Measurements from ENCODE around the gene SYNE4. TPM values are rescaled to one million over a fixed set of nuclear protein-coding genes. Genes with fewer than 3 reads are reported as not detected.

Gene SYNE4
- total and polyA plus RNA-seq, 10 donors: 0.54 to 1.6 (median 0.89) TPM; not detected in 1

- Histone ChIP-seq H3K4me1 (peaks cover 0 to 14% (median 6%) of the 10 kb centered on the region in 6 donors), H3K9me3 (no peaks in the 10 kb centered on the region), H3K36me3 (peaks cover 0 to 51% (median 3%) of the 10 kb centered on the region in 6 donors), H3K27ac (peak overlapping the region in 1 of 8 donors; percentile 17), H3K27me3 (replicated peaks in 1 of 7) (peaks cover 0 to 16% (median 8%) of the 10 kb centered on the region in 7 donors), H3K4me3 (no peak overlapping the region)
- WGBS, 5 donors: 77 to 89% (median 88%) methylated on average over 8 of the region's 8 CpGs
- TF ChIP-seq, protein P1, sequence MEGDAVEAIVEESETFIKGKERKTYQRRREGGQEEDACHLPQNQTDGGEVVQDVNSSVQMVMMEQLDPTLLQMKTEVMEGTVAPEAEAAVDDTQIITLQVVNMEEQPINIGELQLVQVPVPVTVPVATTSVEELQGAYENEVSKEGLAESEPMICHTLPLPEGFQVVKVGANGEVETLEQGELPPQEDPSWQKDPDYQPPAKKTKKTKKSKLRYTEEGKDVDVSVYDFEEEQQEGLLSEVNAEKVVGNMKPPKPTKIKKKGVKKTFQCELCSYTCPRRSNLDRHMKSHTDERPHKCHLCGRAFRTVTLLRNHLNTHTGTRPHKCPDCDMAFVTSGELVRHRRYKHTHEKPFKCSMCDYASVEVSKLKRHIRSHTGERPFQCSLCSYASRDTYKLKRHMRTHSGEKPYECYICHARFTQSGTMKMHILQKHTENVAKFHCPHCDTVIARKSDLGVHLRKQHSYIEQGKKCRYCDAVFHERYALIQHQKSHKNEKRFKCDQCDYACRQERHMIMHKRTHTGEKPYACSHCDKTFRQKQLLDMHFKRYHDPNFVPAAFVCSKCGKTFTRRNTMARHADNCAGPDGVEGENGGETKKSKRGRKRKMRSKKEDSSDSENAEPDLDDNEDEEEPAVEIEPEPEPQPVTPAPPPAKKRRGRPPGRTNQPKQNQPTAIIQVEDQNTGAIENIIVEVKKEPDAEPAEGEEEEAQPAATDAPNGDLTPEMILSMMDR (IDR thresholded peaks at IDR 0.05 in 8 of 11, conservative IDR thresholded peaks at IDR 0.05 in 3 of 11): no peak
- TF ChIP-seq POLR2AphosphoS5 (IDR thresholded peaks at IDR 0.05) (no peak), POLR2A (IDR thresholded peaks at IDR 0.05) (no peak)
- intact Hi-C loops (cut with DNase I; ENCODE audit: low total_unique reads): no loop called here
- no peak for DNase-seq
Observed at GRCh38 chr19:36030264-36031148, 21.9 kb upstream of the SYNE4 start.

GRCh38 chr19:36028313-36029041, 19.9 kb upstream of the SYNE4 start:
- no peaks in the 10 kb centered on the region for H3K9me3 ChIP-seq
- no peak for TF ChIP-seq POLR2AphosphoS5 (IDR thresholded peaks at IDR 0.05)
- TF ChIP-seq, protein P1 (IDR thresholded peaks at IDR 0.05 in 8 of 11, conservative IDR thresholded peaks at IDR 0.05 in 3 of 11): no peak
- no peak for TF ChIP-seq POLR2A (IDR thresholded peaks at IDR 0.05)
- H3K36me3 ChIP-seq: peaks cover 0 to 50% (median 12%) of the 10 kb centered on the region in 6 donors
- H3K27me3 ChIP-seq (replicated peaks in 1 of 7): peaks cover 0 to 16% (median 8%) of the 10 kb centered on the region in 7 donors
- no peak overlapping the region for H3K4me3 ChIP-seq
- no peak overlapping the region for H3K27ac ChIP-seq
- no peak for DNase-seq
- 78 to 89% (median 85%) methylated on average over 10 of the region's 10 CpGs for whole genome bisulfite sequencing, 5 donors
- H3K4me1 ChIP-seq: peaks cover 0 to 14% (median 6%) of the 10 kb centered on the region in 6 donors
- intact Hi-C loops (cut with DNase I; ENCODE audit: low total_unique reads): no loop called here

DNA sequence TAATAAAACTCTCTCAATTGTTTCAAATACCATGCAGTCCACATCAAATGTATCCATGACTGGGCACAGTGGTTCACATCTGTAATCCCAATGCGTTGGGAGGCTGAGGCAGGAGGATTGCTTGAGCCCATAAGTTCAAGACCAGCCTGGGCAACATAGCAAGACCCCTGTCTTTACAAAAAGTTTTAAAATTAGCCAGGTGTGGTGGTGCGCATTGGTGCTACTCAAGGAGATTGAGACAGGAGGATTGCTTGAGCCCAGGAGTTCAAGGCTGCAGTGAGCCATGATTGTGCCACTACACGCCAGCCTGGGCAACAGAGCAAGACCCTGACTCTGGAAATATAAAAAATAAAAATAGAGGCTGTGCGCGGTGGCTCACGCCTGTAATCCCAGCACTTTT, 19.1 kb upstream of the SYNE4 start:
- Histone ChIP-seq H3K9me3 (no peaks in the 10 kb centered on the region), H3K4me3 (no peak overlapping the region), H3K4me1 (peaks cover 0 to 7% (median 3%) of the 10 kb centered on the region in 6 donors), H3K27me3 (replicated peaks in 1 of 7) (peaks cover 0 to 11% (median 8%) of the 10 kb centered on the region in 7 donors), H3K27ac (no peak overlapping the region), H3K36me3 (peaks cover 0 to 58% (median 18%) of the 10 kb centered on the region in 6 donors)
- intact Hi-C loops (cut with DNase I; ENCODE audit: low total_unique reads): no loop called here
- no peak for TF ChIP-seq POLR2A (IDR thresholded peaks at IDR 0.05)
- TF ChIP-seq POLR2AphosphoS5 (IDR thresholded peaks at IDR 0.05): no peak
- TF ChIP-seq, protein P1 (IDR thresholded peaks at IDR 0.05 in 8 of 11, conservative IDR thresholded peaks at IDR 0.05 in 3 of 11): no peak
- WGBS, 5 donors: 95 to 97% (median 96%) methylated on average over 6 of the region's 6 CpGs
- no peak for DNase-seq
